NT2/D1 (cell line): Measurements from ENCODE around the gene CACNA1D.

Experiments
- SUZ12 ChIP-seq: IDR thresholded peaks from 2 replicates; pipeline ENCODE4 v1.6.1; 2011; ENCODE audit not compliant: insufficient read length, insufficient read depth; ENCODE audit errors: extremely low read depth
- ZNF274 ChIP-seq: IDR thresholded peaks from 2 replicates; pipeline ENCODE4 v1.6.1; 2011; ENCODE audit warnings: mild to moderate bottlenecking, low read depth, low read length

GRCh38 chr3:53768478-53769459, 274.4 kb downstream of the CACNA1D start:
- TF ChIP-seq SUZ12 (no peak), ZNF274 (no peak)
